OCI-LY7 (cell line): ENCODE data around the gene CLMP.

Source experiments
- CTCF ChIP-seq: fragments of 200-600 bp; sonication (generic); conservative IDR thresholded peaks from 2 replicates; pipeline ENCODE4 v1.5.1; 2014; ENCODE audit warnings: mild to moderate bottlenecking, antibody characterized with exemption, low read length, moderate library complexity, mixed read lengths
- EZH2phosphoT487 ChIP-seq: fragments of 200-600 bp; sonication (generic); IDR thresholded peaks from 2 replicates; pipeline ENCODE4 v1.6.1; 2018; ENCODE audit warnings: low read depth, borderline replicate concordance, mild to moderate bottlenecking, mixed run types, antibody characterized with exemption, low read length, moderate library complexity, mixed read lengths

GRCh38 chr11:123047266-123047946 lies 147.6 kb downstream of the CLMP start:
- no peak for TF ChIP-seq CTCF
- no peak for TF ChIP-seq EZH2phosphoT487
